ENCODE measurements around the gene MT1B.

Gene MT1B
- total RNA-seq, result 0 reads per million in 4 donors

GRCh38 chr16:56651586-56651985 is at the start of gene MT1B:
Gene MT1B, plus strand, starts transcription at chr16:56651886. Its CDS starts 68 bp downstream, at chr16:56651954.
- DNase-seq, result no peak

- peak in 1 of 5 donors; percentile 23 for DNase-seq
These were observed 48.1 kb upstream of the MT1B start for GRCh38 chr16:56603589-56603988.

DNA sequence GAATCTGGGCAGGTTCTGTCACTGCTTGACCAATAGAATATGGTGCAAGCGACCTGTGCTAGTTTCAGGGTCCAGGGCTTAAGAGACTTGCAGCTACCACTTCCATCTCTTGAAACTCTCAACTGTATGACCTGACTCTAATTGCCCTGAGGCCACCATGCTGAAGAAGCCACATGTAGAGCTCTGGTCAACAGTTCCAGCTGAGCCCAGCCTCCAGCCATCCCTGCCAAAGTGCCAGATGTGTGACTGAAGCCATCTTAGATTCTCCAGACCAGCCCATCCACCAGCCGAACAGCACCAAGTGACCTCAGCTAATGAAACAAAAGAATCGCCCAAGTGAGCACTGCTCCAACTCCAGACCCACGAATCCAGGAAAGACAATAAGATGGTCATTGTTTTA is 46.7 kb upstream of the MT1B start:
- DNase-seq, result no peak

DNA sequence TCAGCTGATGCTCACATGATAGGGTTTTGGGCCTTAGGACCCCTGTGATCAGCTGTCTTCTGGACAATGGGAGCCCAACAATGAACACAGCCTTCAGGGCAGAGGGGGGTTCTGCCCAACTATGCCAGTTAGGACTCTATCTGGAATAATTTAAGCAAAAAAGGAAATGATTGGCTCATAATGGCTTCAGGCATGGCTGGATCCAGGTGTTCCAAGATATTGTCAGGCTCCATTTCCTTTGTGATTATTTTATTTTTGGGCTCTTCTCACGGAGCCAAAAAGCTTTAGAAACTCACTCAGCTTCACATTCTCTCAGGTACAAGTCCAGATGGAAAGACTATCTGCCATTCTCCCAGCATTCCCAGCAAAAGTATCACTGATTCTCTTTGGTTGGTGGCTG is 46.2 kb upstream of the MT1B start:
- DNase-seq, result no peak

DNA sequence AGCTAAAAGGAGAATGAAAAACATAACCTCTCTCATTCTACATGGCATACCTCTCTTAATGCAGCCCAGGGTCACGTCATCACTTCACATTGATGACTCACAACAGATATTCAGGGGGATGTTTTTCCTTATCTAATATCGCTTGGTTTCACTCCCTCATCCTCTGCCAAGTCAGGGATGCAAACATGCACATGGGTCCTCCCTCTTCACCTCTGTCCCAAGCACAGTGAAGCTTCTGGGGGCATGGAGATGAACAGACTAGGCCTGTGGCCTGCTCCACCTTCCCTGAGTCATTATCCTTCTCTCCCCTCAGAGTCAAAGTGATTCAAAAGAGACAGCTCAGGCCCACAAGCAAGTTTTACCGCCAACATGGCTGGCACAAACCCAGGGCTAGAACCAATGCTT is 45.6 kb upstream of the MT1B start:
- DNase-seq, result no peak

GRCh38 chr16:56606476-56607108 is 45.1 kb upstream of the MT1B start:
- DNase-seq, result no peak

DNA sequence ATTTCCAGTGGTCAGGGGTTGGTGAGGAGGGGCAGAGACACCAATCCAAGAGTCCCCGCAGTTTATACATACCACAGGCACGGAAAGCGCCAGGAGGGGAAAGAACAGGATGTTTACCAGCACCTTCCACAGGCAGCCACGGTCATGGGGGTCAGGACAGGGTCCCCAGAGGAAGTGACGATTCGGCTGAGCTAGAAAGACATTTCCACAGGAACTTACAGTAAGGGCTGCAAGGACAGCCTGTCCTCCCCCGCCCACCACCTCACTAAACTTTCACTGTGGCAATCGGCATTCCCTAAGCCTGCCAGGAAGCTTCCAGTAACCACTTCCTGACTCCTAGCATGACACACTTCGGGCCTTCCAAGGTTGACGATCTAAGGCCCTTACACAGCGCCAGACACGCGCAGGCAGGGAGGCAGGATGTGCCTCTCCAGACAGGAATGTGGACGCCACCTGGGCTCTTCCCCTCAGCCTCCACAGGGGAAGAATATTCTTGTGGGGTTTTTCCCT is 44.5 kb upstream of the MT1B start:
- DNase-seq, result no peak

DNA sequence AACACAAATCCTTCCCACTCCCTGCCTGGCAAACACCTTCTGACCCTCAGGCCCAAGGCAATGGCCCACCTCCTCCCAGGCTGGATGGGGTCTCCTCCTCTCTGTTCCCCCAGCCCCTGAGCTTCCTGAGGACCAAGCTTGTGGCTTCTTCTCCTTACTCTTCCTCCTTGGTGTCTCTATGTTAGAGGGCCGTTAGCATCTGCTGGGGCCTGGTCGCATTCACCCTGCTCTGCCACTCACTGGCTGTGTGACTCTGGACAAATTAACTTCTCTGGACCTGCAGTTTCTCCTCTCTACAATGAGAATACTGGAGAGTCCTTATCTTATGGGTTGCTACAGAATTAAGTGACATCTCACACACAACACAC is 44.0 kb upstream of the MT1B start:
- DNase-seq, result no peak

DNA sequence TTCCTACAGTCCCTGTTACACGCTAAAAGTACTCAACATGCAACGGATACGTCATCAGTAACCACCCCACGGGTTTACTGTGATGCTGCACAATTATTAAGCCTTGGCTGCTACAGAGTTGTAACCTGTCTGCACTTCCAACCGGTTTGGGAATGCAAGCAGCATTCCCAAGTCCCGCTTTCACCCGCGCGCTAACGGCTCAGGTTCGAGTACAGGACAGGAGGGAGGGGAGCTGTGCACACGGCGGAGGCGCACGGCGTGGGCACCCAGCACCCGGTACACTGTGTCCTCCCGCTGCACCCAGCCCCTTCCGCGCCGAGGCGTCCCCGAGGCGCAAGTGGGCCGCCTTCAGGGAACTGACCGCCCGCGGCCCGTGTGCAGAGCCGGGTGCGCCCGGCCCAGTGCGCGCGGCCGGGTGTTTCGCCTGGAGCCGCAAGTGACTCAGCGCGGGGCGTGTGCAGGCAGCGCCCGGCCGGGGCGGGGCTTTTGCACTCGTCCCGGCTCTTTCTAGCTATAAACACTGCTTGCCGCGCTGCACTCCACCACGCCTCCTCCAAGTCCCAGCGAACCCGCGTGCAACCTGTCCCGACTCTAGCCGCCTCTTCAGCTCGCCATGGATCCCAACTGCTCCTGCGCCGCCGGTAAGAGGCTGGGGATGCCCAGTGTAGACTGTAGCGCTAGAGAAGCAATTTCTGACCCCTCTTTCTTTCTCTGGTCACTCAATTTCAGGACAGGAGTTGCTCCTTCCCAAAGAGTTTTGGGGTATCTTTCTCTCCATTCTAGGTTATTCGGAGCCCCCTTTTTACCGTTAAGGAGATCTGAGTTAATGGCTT is 43.4 kb upstream of the MT1B start, which contains the start of gene MT2A:
MT2A (plus strand) TSS at position 542 of the 833 bp plus-strand sequence; CDS start at position 614, 72 bp downstream.
- DNase-seq, result peak; percentile 67 to 93 (median 78)

- no peak for DNase-seq
These were observed 42.7 kb upstream of the MT1B start for GRCh38 chr16:56608876-56609462.

DNA sequence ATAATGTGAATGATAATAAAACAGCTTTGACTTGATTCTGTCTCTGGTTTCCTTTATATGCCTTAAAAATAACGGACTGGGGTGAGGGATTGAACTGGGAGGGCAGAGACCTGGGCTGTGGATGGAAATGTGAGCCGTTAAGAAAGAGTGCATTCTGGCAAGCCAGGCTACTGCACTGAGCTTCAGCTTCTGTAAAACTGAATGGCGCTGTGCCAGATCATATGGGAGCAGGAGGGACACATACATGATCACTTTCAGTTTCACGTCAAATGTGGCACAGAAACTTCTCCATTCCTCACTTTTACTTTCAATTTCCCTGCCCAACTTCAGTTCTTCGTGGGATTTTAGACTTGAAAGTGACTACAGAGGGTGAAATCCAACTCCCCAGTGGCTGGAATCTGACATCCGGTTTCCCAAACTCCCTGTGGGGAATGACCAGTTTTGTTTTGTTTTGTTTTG is 42.2 kb upstream of the MT1B start:
- peak; percentile 41 to 83 (median 64) for DNase-seq

- DNase-seq, result peak; percentile 19 to 70 (median 58)
These were observed 41.6 kb upstream of the MT1B start for GRCh38 chr16:56610017-56610608.

- no peak for DNase-seq
These were observed 41.0 kb upstream of the MT1B start for GRCh38 chr16:56610609-56611111.

GRCh38 chr16:56611281-56611833 is 40.3 kb upstream of the MT1B start:
- no peak for DNase-seq

DNA sequence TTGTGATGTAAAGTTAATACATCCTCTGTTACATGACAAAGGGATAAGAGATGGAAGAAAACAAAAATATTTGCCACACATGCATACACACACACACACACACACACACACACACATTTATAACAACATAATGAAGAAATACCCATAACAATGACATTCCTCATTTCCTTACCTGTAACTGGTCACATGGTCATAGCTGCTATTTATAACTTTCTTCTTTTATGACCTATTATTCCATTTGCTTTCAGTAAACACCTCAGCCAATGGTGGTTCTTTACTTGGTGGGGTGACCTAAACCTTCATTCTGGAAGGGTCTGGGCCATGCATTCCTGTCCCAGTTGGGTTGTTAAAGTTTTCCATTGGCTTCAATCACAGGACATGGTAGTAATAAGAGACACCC is 38.0 kb upstream of the MT1B start:
- DNase-seq, result no peak

- DNase-seq, result peak in 1 of 5 donors; percentile 63
These were observed 37.1 kb upstream of the MT1B start for GRCh38 chr16:56614549-56614991.

DNA sequence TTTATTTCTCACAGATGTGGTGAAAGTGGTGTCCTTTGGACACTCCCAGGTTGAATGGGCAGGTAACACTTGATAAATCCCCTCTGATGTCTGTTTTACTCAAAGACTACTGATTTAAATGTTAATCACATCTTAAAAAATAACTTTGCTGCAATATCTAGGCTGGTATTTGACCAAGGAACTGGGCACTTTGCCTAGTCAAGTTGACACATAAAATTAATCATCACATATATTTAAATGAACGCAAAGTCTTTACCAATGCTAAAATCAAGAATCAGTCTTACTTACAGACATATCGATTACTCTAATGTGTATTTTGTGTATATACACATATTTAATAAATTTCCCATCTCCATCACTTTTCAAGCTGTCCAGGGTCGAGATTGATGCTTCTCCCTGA is 36.3 kb upstream of the MT1B start:
- no peak for DNase-seq

- no peak for DNase-seq
These were observed 35.0 kb upstream of the MT1B start for GRCh38 chr16:56616608-56617211.

DNA sequence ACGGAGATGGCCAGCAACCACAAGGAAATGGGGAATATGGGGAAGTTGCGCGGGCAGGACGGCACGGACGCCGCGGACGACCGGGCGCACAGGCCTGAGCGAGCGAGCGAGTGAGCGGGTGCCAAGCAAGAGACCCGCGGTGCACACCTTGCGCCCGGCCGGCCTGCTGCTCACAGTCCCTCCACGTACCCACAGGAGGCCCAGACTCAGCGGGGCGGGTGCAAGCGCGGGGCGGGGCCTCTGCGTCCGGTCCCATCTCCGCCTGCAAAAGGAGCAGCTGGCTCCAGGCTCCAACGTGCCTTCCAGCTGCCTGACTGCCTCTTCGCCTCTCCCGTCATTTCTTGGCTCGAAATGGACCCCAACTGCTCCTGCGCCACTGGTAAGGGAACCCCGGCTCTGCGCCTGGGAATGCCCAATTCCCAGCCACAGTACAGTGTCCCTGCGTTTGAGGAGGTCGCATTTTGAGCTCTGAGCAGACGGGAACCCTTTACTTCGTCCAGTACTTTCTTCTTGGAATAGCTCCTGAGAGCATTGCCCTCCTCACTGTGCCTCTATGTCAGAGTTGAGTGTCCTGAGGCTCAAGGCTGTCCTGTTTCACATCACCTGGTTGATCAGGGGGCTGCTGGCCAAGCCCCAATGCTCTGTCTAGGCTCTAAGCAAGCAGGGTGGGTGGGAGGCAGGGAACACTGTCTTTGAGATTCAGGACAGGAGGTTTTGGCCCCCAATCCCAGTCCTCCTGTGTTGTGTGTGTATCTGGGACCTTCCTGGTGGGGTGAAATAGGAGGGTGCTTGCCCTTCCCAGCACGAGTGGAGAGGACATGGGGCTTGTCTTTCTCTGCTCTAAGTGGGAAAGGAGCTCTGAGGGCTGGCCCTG is 34.2 kb upstream of the MT1B start:
- peak in 3 of 5 donors; percentile 31 to 69 (median 41) for DNase-seq

GRCh38 chr16:56618138-56618537 is 33.5 kb upstream of the MT1B start:
- no peak for DNase-seq
